GM08714 (cell line): ENCODE measurements around the gene CDCP1.
A peak's percentile ranks its signal among the peaks of the same experiment; 100 is the strongest.
"Not testable (repeated sequence)": the region's sequence is repeated elsewhere in the genome, so short reads cannot be mapped to it uniquely, and the experiment has no call there.

Experiments used
- H3K4me3 ChIP-seq: fragments of 200-500 bp; sonication (Bioruptor generic); 2 replicates; pipeline ENCODE4 v1.5.1; 2014; ENCODE audit warnings: mild to moderate bottlenecking, low read length, inconsistent platforms
- ZNF274 ChIP-seq: IDR thresholded peaks from 2 replicates; pipeline ENCODE4 v1.6.1; 2012; ENCODE audit warnings: mild to moderate bottlenecking, low read depth, low read length

Gene CDCP1

DNA sequence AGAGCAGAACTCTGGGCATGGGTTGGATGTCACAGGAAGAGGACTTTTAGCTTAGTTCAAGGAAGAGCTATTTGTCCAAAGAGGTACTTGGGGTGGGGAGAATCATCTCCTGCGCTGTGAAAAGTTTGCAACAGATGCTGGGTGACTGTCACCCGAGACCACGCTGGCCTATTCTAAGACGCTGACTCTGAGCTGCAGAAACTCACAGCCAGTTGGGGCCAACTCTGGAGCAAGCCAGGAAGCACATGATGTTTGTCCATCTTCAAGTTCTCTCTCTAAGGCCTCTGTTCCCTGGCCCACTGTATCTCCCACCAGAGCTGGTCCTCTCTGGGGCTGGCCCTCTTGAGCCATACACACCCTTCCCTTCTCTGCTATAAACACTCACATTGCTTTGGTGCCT, 17.9 kb upstream of the CDCP1 start:
- no peak overlapping the region for H3K4me3 ChIP-seq
- no peak for TF ChIP-seq ZNF274

- no peak for TF ChIP-seq ZNF274
Measured at GRCh38 chr3:45163481-45163880, 17.3 kb upstream of the CDCP1 start.

DNA sequence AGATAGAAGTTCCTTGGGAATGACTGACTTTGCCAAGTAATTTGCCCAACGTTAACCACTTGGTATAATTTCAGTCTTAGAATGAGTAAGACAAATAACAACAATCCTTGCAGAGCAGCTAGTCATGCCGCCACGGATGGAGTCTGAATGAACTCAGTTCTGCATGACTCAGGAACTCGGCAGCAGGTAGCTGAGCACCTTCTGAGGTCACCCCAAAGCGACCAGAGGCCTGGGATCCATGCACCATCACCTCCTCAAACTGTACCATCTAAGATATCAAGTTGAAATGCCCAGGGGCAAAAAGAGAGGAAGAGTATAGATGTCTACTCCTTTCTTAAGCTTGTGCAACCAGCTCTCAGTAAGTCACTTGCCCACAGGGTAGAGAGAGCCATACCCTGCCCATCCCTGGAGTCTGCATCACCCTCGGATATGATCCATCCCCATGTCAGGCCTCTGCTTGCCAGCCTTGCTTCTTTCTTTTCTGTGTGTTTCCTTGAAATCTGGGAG, 8.5 kb upstream of the CDCP1 start:
- no peak overlapping the region for H3K4me3 ChIP-seq
- no peak for TF ChIP-seq ZNF274

More at GRCh38 chr3:45163481-45163880, 17.3 kb upstream of the CDCP1 start:
- no peak overlapping the region for H3K4me3 ChIP-seq

DNA sequence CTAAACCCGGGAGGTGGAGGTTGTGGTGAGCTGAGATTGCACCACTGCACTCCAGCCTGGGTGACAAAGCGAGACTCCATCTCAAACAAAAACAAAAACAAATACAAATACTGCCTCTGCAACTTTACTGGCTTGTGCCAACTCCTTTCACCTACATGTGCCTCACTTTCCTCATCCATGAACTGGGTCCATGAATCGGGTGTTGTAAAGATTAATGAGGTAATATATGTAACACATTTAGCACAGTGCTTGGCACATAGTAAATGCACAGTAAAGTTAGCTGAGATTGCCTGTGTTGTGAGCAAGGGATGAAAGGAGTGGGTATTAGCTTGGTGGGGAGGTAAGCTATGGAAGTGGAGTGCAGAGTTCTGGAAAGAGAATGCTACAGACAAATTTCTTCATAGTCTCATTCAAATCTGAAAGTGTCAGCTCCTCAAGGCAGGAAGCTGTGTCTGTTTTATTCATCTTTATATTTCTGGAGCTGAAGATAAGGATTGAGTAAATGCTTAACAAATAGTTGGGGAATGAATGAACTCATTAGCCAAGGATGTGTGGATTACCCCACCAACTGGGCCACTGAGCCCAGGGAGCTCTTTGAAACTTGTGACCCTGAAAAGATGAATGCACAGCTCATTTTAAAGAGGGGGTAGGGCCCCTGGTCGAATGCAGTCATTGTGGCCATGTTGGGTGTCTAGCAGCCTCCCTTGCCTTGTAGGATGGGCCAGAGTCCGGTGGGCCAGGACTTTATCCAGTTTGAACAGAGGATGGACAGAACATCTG, 7.7 kb upstream of the CDCP1 start:
- no peak overlapping the region for H3K4me3 ChIP-seq
- no peak for TF ChIP-seq ZNF274

DNA sequence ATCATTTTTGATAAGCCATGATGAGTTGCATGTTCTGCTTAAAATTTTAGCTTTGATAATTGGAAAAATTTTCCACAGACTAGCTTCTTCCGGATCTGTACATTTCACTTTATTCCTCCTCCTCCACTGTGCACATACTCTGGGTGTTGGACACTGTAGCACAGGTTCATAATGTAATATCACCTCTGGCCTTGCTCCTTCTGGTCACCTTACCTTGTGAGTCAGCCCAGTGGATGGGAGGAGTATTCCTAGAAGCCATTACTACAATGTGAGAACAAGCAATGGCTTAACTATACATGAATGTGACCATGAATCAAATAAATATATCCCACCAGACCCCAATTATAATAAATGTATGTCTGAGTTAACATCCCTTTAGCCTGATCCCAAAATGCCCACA, 6.1 kb upstream of the CDCP1 start:
- no peak overlapping the region for H3K4me3 ChIP-seq
- TF ChIP-seq ZNF274 = no peak

DNA sequence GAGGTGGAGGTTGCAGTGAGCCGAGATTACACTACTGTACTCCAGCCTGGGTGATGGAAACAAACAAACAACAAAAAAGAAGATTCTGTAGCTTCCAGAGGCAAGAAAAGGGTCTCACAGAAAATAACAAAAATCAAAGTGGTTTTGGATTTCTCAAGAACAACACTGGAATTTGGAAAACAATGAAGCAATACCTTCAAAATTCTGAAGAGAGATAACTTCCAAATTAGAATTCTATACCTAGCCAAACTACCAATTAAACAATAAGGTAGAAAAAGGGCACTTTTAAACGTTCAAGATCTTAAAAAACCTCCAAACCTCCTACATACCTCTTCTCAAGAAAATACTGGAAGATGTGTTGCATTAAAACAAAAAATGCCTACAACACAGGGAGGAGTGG, 4.9 kb upstream of the CDCP1 start:
- TF ChIP-seq ZNF274 = no peak
- H3K4me3 ChIP-seq = no peak overlapping the region

GRCh38 chr3:45148921-45149320, 2.7 kb upstream of the CDCP1 start:
- H3K4me3 ChIP-seq = no peak overlapping the region
- no peak for TF ChIP-seq ZNF274

DNA sequence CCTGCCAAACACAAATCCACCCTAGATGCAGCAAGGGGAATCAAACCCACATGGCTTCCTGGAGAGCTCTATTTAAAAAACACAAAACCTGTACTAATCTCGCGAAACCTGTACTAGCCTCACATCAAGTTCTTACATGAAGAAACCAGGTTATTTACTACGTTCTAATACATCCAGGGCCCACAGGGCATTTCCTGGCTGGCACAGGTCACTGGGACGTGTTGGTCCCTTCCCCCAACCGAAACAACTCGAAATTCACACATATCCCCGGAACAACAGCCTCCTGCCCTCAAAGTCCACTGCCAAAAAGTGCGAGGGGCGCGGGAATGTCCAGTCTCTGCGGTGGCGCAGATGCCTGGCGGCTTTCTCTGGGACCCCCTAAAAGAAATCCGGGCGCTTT, 955 bp downstream of the CDCP1 start:
- no peak for TF ChIP-seq ZNF274
- peak overlapping the region; percentile 48; the same call in 1 of the 2 replicates for H3K4me3 ChIP-seq

DNA sequence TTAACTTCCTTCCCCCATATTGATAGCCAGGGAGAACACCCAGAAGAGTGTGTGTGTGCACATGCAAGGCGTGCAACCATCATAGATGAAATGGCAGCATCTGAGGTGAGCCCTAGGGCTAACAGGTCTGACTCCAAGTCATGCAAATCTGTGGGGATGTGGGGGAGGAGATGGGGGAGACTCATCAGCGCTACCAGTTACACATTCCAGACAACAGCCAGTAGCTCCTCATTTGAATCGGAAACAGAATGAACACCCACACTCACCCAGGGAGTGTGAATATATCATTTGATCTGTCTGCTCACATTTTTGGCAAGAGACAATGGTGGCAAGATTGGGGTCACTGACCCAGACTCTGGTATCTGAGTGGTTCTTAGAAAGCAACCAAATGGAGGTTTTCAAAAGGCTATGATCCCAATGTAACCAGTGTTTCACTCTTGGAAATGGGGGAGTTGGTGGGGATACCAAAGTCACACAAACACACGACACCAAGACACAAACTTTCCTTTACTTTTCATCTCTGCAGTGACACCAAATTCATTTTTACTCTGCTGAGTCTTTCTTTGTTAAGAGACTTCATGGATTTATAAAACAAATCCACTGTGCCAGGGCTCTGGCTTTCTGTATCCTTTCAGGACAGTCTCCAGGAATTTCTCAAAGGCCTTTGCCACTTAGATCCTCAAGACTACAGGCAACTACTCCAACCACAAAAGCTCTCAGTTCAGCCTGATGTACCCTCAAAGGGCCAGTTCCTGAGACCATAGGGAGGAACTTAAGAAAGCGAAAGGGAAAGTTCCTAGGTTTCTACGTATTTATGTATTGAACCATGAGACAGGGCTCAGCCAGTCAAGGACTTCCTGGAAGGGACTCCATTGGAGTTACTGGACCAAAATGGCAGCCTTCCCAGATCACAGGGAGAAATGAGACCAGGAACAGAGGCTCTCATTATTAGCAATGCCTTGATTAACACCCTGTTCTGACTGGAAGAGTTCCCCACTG, 2.2 kb downstream of the CDCP1 start:
- no peak for TF ChIP-seq ZNF274
- H3K4me3 ChIP-seq = peak overlapping the region; percentile 37; the same call in 1 of the 2 replicates

DNA sequence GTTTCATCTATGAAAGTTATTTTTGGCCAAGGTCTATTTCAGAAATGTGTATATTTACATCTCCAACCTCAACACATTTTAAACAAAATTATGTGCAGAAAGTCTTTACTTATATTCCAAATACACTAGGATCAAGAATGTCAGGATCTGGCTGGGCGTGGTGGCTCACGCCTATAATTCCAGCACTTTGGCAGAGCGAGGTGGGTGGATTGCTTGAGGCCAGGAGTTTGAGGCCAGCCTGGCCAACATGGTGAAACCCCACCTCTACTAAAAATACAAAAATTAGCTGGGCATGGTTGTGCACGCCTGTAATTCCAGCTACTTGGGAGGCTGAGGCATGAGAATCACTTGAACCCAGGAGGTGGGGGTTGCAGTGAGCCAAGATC, 5.4 kb downstream of the CDCP1 start:
- H3K4me3 ChIP-seq = not testable (repeated sequence)

- TF ChIP-seq ZNF274 = no peak
- H3K4me3 ChIP-seq = no peak overlapping the region
Measured at GRCh38 chr3:45140141-45140769, 5.9 kb downstream of the CDCP1 start.

- no peak for TF ChIP-seq ZNF274
- H3K4me3 ChIP-seq = no peak overlapping the region
Measured at GRCh38 chr3:45139372-45140140, 6.6 kb downstream of the CDCP1 start.

DNA sequence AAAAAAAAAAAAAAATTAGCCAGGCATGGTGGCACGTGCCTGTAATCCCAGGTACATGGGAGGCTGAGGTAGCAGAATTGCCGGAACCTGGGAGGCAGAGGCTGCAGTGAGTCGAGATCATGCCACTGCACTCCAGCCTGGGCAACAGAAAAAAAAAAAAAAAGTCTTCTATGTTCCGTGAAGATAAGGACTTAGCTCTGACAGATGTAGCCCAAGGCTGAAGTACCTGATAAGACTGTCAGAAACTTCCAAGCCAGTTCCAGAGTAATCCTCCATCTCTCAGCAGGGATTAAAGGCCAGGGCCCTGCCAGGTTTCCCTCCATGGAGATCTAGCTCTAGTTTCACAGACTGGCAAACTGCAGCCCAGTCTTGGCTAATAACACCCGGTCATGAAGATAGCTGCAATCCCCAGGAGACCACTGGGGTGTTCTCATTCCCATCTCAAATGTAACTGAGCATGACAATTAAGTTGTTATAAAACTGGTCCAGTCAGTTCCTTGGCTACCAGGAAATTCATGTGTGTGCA, 8.5 kb downstream of the CDCP1 start:
- no peak overlapping the region for H3K4me3 ChIP-seq
- no peak for TF ChIP-seq ZNF274
